ENCODE data around the gene SPATA46. TPM values are rescaled to one million over a fixed set of nuclear protein-coding genes. Genes with fewer than 3 reads are reported as not detected.

The SPATA46 gene, protein sequence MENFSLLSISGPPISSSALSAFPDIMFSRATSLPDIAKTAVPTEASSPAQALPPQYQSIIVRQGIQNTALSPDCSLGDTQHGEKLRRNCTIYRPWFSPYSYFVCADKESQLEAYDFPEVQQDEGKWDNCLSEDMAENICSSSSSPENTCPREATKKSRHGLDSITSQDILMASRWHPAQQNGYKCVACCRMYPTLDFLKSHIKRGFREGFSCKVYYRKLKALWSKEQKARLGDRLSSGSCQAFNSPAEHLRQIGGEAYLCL
- total RNA-seq: not detected in 2 replicates

DNA sequence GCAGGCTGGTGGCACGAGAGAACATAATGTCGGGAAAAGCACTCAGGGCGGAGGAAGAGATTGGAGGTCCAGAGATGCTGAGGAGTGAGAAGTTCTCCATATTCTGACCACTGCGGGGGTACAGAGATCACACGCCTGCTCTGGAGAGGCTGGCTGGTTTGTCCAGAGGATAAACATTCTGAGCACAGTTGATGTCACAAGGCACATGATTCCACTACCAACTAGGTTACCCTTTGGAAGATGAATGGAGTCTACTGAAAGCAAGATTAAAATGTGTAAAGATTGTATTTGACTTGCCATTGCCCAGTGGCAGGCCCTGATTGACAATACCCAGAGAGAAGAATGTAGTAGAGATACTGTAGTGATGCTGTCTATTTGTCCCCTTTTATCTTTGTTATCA lies at the start of gene SPATA46:
SPATA46 (minus strand) TSS at position 164 of the 400 bp plus-strand sequence; CDS start at position 100, 64 bp downstream.

DNA sequence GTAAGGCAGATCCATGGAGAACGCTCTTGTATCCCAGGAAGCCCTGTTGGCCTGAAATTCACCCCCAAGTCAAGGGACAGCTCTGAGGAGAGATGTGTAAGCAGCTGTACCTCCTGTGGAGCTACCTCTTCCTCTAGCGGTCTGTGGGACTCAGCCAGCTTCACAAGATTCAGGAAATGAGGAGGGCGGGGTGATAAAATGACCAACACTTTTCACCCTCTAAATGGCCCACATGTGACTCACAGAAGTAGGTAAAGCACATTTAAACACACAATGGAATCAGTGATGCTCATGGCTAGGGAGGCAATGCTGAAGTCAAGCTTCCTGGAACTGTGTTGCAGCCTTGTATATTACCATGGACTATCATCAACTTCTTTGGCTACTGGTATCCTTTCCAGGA lies 35.3 kb upstream of the SPATA46 start, which contains the start of gene SH2D1B:
SH2D1B (minus strand) TSS at position 135 of the 400 bp plus-strand sequence; CDS start at position 15, 120 bp downstream.

DNA sequence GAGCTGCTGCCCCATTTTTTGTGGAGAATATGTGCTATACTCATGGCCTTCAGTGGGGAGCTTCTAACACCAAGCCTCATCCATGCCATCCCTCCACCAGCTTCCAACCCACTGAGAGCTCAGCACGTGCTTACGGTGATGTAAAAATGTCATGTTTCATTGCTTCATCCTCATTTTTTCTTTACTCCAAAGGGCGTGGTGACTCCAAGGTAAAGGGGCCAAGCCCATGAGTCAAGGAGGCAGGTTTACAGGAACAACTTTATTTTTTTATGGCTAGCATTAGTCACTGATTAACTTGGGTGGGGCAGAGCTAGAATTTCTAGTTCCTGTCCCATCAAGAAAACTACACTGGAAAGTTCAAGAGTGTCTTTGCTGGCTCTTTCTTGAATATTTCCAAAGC lies 4.7 kb upstream of the SPATA46 start, which contains the start of gene C1orf226:
C1orf226 (plus strand) TSS at position 346 of the 400 bp plus-strand sequence. CDS start 174 bp downstream, outside the sequence.

Other genes with a start within 250 kb of the SPATA46 start
- 0.50 and 0.59 TPM in 2 replicates for gene C1orf226, start 4.9 kb upstream of the SPATA46 start, total RNA-seq
- gene SH2D1B, start 35.3 kb upstream of the SPATA46 start, total RNA-seq: 0.15 TPM in 1 of 2 replicates, not detected in the other
- 27.2 and 36.1 TPM in 2 replicates for gene UHMK1, start 121.0 kb upstream of the SPATA46 start, total RNA-seq
- gene UAP1, start 184.9 kb upstream of the SPATA46 start, total RNA-seq: 112 and 121 TPM in 2 replicates

Measured in bronchus fibroblast of lung (primary cell).